ENCODE results near the gene BMPR1A. TPM values are rescaled to one million over a fixed set of nuclear protein-coding genes. Genes with fewer than 3 reads are reported as not detected.

The BMPR1A gene
- total RNA-seq, 6 experiments from 2014 or later = 41.9 to 50.5 (median 46.6) TPM

DNA sequence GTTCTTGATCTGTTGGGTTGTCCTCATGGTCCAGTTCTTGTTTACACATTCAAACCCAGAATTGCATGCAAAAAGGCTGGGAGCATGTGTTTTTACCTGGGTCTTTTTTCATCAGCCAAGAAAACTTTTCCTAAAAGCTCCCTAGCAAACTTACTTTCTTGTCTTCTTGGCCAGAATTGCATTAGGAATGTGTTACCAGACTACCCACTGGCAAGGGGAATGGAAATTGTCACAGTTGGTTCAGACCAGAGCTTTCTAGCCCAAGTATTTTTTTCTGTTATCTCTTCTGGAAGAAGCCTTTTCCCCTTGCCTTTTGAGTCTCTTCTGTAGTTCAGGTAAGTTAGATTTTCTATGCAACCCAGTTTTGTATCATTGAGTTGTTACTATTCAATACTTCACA lies 77.5 kb downstream of the BMPR1A start:
- H3K27me3 Mint-ChIP-seq (ENCODE audit: insufficient read depth) = no peaks in the 10 kb centered on the region
- DNase-seq = no peak
- H3K9me3 Mint-ChIP-seq = no peaks in the 10 kb centered on the region
- no peak overlapping the region for H3K27ac Mint-ChIP-seq
- H3K36me3 Mint-ChIP-seq (ENCODE audit: low read depth) = no peaks in the 10 kb centered on the region
- no peak overlapping the region for H3K4me3 Mint-ChIP-seq
- no peak for TF ChIP-seq CTCF (IDR thresholded peaks at IDR 0.05)
- H3K4me1 Mint-ChIP-seq (ENCODE audit: low read depth) = peaks cover 27% of the 10 kb centered on the region

GRCh38 chr10:86836044-86836443 lies 79.6 kb downstream of the BMPR1A start:
- Mint-ChIP-seq H3K27ac (no peak overlapping the region), H3K4me3 (no peak overlapping the region), H3K36me3 (ENCODE audit: low read depth) (peaks cover 9% of the 10 kb centered on the region; the same call in 1 of the 2 replicates), H3K4me1 (ENCODE audit: low read depth) (peaks cover 16% of the 10 kb centered on the region), H3K9me3 (no peaks in the 10 kb centered on the region), H3K27me3 (ENCODE audit: insufficient read depth) (no peaks in the 10 kb centered on the region)
- no peak for TF ChIP-seq CTCF (IDR thresholded peaks at IDR 0.05)
- no peak for DNase-seq

GRCh38 chr10:86837663-86838062 lies 81.2 kb downstream of the BMPR1A start:
- peaks cover 13% of the 10 kb centered on the region for H3K4me1 Mint-ChIP-seq (ENCODE audit: low read depth)
- no peaks in the 10 kb centered on the region for H3K27me3 Mint-ChIP-seq (ENCODE audit: insufficient read depth)
- TF ChIP-seq CTCF (IDR thresholded peaks at IDR 0.05) = no peak
- DNase-seq = no peak
- no peak overlapping the region for H3K27ac Mint-ChIP-seq
- no peak overlapping the region for H3K4me3 Mint-ChIP-seq
- no peaks in the 10 kb centered on the region for H3K9me3 Mint-ChIP-seq
- H3K36me3 Mint-ChIP-seq (ENCODE audit: low read depth) = peaks cover 15% of the 10 kb centered on the region; the same call in 1 of the 2 replicates

- H3K9me3 Mint-ChIP-seq = no peaks in the 10 kb centered on the region
- no peak overlapping the region for H3K4me3 Mint-ChIP-seq
- no peaks in the 10 kb centered on the region for H3K27me3 Mint-ChIP-seq (ENCODE audit: insufficient read depth)
- DNase-seq = no peak
- H3K36me3 Mint-ChIP-seq (ENCODE audit: low read depth) = peaks cover 15% of the 10 kb centered on the region; the same call in 1 of the 2 replicates
- no peak overlapping the region for H3K27ac Mint-ChIP-seq
- TF ChIP-seq CTCF (IDR thresholded peaks at IDR 0.05) = no peak
- no peaks in the 10 kb centered on the region for H3K4me1 Mint-ChIP-seq (ENCODE audit: low read depth)
Observed at GRCh38 chr10:86840498-86840897, 84.1 kb downstream of the BMPR1A start.

DNA sequence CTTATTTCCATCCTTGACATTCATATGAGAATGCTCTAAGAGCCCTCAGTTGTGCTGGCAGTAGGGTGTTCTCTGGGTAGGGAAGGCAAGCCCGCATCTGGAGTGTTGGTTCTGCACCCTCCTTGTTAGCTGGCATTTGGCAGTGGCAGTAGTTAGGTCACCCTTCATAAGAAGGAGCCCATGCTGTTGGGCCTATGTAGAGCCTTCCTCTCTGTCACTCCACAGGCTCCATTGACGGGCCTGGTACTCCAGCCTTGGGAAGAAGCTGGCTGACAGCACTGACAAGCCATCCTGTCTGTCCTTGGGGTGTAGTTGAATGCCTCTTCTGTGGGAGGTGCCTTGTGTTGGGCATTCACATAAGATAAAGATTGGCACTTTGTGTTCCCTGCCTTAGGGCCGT lies 89.7 kb downstream of the BMPR1A start:
- no peaks in the 10 kb centered on the region for H3K27me3 Mint-ChIP-seq (ENCODE audit: insufficient read depth)
- no peak for TF ChIP-seq CTCF (IDR thresholded peaks at IDR 0.05)
- H3K4me1 Mint-ChIP-seq (ENCODE audit: low read depth) = peaks cover 4% of the 10 kb centered on the region; the same call in 1 of the 2 replicates
- no peaks in the 10 kb centered on the region for H3K9me3 Mint-ChIP-seq
- no peak for DNase-seq
- no peak overlapping the region for H3K27ac Mint-ChIP-seq
- peaks cover 10% of the 10 kb centered on the region; the same call in 1 of the 2 replicates for H3K36me3 Mint-ChIP-seq (ENCODE audit: low read depth)
- H3K4me3 Mint-ChIP-seq = no peak overlapping the region

DNA sequence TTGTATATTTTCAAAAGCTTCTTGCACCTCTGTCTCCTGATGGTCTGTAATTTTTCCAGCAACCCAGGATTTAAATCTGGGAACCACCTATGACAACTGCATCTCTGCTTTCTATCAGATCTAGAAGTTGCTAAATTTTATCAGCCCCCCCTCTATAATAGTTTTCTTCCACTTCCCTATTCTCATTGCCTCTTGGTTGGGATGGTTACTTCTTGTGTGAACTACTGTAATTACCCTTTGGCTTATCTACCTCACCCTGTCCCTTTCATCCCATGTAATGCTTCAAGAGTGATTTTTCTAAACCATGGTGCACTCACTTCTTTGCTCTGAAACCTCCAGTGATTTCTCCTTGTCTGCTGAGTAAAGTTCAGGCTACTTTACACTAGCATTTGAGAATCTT lies 92.3 kb downstream of the BMPR1A start:
- H3K27me3 Mint-ChIP-seq (ENCODE audit: insufficient read depth) = no peaks in the 10 kb centered on the region
- peaks cover 13% of the 10 kb centered on the region for H3K4me1 Mint-ChIP-seq (ENCODE audit: low read depth)
- DNase-seq = no peak
- no peak for TF ChIP-seq CTCF (IDR thresholded peaks at IDR 0.05)
- no peak overlapping the region for H3K27ac Mint-ChIP-seq
- peaks cover 15% of the 10 kb centered on the region for H3K36me3 Mint-ChIP-seq (ENCODE audit: low read depth)
- no peaks in the 10 kb centered on the region for H3K9me3 Mint-ChIP-seq
- H3K4me3 Mint-ChIP-seq = no peak overlapping the region
